Lung (tissue), 12 donors: Measurements from ENCODE around the gene CES2. TPM values are rescaled to one million over a fixed set of nuclear protein-coding genes. Genes with fewer than 3 reads are reported as not detected.

Experiments
- ATAC-seq: fragments of 200-7000 bp; cut with Tn5 transposase; one replicate; pipeline ENCODE4 v1.9.1; 2020; ENCODE audit warnings: moderate number of reproducible peaks; ENCODE audit not compliant: insufficient read depth, low FRiP score
- DNase-seq, 3 donors: peaks; one replicate each; pipeline ENCODE4 v3.0.0-alpha.2; 2013 to 2017
- H3K27ac ChIP-seq, 2 donors: one replicate each; pipeline ENCODE4 v1.5.1; 2013; ENCODE audit warnings: mild to moderate bottlenecking in 2 of 2, moderate library complexity in 2 of 2, control low read depth in 1 of 2, inconsistent platforms in 1 of 2, low read depth in 1 of 2, low read length in 1 of 2
- H3K27me3 ChIP-seq, 3 donors: one replicate each; pipeline ENCODE4 v1.5.1; 2013; ENCODE audit warnings: low read length in 2 of 3; ENCODE audit not compliant: control insufficient read depth in 3 of 3, insufficient read depth in 3 of 3
- H3K36me3 ChIP-seq, 4 donors: one replicate each; pipeline ENCODE4 v1.5.1; 2013; ENCODE audit warnings: low read length in 4 of 4, mild to moderate bottlenecking in 1 of 4, moderate library complexity in 1 of 4; ENCODE audit not compliant: control insufficient read depth in 4 of 4, insufficient read depth in 4 of 4
- H3K4me1 ChIP-seq, 5 donors: one replicate each; pipeline ENCODE4 v1.5.1; 2013; ENCODE audit warnings: low read length in 5 of 5, mild to moderate bottlenecking in 2 of 5, moderate library complexity in 1 of 5; ENCODE audit not compliant: control insufficient read depth in 5 of 5, insufficient read depth in 5 of 5
- H3K4me3 ChIP-seq: one replicate; pipeline ENCODE4 v1.5.1; 2013; ENCODE audit warnings: mild to moderate bottlenecking, control low read depth, moderate library complexity
- H3K9ac ChIP-seq, 2 donors: one replicate each; pipeline ENCODE4 v1.5.1; 2013; ENCODE audit warnings: low read length in 2 of 2, control low read depth in 1 of 2; ENCODE audit not compliant: insufficient read depth in 1 of 2
- H3K9me3 ChIP-seq, 4 donors: one replicate each; pipeline ENCODE4 v1.5.1; 2013; ENCODE audit warnings: low read length in 3 of 4, mild to moderate bottlenecking in 1 of 4, moderate library complexity in 1 of 4; ENCODE audit not compliant: control insufficient read depth in 4 of 4, insufficient read depth in 3 of 4
- WGBS, 2 donors: extraction: QIAGEN DNeasy Blood & Tissue Kit; methylation state at CpG; one replicate each; pipeline ENCODE4 v1.1.7; 2013; 5-methylcytosine and 5-hydroxymethylcytosine counted together
- polyA plus RNA-seq, 2 donors: library from polyadenylated mRNA; stranded (reverse); fragments of 200-250 nt; gene quantifications; one replicate each; pipeline ENCODE4 v1.2.1, GENCODE V29; 2013
- total RNA-seq, 2 donors: library from RNA; depleted of rRNA in 1 of 2; stranded (reverse); fragments of >200 nt in 1 of 2; gene quantifications; one replicate each; pipeline ENCODE4 v1.2.1, GENCODE V29; 2014 to 2021
- TF ChIP-seq, protein P1 (sequence below): IDR thresholded peaks from 2 replicates; pipeline ENCODE4 v1.5.1; 2012; ENCODE audit warnings: mild to moderate bottlenecking; ENCODE audit errors: control extremely low read depth, extremely low read depth
- donor health status: control.
- donor health status: control.
- donor health status: Bipolar disorder and iron deficiency.
- donor health status: healthy.
- donor health status: DM: yes; HTN: yes; CAD: no.

The CES2 gene
- total and polyA plus RNA-seq, 4 donors: 24.6 to 51.0 (median 26.2) TPM

DNA sequence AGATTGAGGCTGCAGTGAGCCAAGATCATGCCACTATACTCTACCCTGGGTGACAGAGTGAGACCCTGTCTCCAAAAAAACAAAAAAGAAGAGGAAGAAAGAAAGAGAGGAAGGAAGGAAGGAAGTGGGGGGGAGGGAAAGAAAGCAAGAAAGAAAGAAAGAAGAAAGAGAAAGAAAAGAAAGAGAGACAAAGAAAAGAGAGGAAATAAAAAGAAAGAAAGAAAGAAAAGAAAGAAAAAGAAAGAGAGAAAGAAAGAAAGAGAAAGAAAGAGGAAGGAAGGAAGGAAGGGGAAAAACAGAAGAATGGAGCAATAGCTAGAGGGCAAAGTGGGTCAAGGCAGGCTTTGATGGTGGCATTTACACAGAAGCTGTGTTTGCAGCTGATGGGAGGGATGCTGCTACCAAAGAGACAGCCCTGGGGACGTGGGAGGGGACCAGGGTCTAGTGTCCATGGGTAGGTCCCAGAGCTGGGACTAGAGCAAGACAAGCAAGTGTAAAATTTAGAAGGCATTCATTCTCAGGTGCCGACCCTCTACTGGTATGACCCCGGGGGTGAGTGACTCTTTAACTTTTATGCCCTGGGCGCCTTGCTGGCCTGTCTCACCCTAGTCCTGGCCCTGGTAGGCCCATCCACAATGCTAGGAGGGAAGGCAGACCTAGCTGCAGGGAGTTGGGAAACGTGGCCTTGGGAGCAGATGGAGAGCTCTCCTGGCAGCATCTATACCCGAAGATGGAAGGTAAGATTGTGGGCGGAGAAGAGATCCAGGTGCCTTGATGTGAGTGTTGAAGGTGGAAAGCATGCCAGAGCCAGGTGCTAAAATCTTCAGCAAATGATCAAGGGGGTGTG, 23.8 kb downstream of the CES2 start:
- 76 to 79% methylated on average over 7 of the region's 7 CpGs for WGBS, 2 donors
- no peaks in the 10 kb centered on the region for H3K27me3 ChIP-seq
- ATAC-seq: no peak
- no peak overlapping the region for H3K9ac ChIP-seq
- H3K27ac ChIP-seq: no peak overlapping the region
- no peak for DNase-seq
- H3K9me3 ChIP-seq: no peaks in the 10 kb centered on the region
- no peak overlapping the region for H3K4me3 ChIP-seq
- H3K4me1 ChIP-seq: peaks cover 0 to 7% (median 0%) of the 10 kb centered on the region in 5 donors
- TF ChIP-seq, protein P1, sequence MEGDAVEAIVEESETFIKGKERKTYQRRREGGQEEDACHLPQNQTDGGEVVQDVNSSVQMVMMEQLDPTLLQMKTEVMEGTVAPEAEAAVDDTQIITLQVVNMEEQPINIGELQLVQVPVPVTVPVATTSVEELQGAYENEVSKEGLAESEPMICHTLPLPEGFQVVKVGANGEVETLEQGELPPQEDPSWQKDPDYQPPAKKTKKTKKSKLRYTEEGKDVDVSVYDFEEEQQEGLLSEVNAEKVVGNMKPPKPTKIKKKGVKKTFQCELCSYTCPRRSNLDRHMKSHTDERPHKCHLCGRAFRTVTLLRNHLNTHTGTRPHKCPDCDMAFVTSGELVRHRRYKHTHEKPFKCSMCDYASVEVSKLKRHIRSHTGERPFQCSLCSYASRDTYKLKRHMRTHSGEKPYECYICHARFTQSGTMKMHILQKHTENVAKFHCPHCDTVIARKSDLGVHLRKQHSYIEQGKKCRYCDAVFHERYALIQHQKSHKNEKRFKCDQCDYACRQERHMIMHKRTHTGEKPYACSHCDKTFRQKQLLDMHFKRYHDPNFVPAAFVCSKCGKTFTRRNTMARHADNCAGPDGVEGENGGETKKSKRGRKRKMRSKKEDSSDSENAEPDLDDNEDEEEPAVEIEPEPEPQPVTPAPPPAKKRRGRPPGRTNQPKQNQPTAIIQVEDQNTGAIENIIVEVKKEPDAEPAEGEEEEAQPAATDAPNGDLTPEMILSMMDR: no peak
- H3K36me3 ChIP-seq: no peaks in the 10 kb centered on the region

DNA sequence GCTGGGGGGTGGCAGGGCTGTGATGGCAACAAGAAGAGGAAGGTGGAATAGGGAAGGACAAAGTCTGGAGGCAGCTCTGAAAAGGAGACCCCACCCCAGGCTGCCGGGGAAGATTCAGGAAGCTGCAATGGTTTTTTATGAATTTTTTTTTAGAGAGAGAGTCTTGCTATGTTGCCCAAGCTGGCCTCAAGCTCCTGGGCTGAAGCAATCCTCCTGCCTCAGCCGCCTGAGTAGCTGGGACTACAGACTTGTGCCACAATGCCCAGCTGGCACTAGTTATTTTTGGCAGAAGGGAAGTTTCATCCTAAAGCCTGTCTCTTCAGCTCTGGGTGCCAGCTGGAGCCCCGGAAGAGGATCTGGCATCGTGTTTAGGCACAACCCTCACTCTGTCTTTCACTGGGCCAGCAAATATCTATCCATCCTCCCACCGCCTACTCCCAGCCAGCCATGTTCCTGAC, 24.4 kb downstream of the CES2 start:
- ATAC-seq (peak; percentile 35), DNase-seq (no peak)
- H3K27me3 ChIP-seq: no peaks in the 10 kb centered on the region
- H3K4me1 ChIP-seq: peaks cover 0 to 7% (median 0%) of the 10 kb centered on the region in 5 donors
- no peak overlapping the region for H3K27ac ChIP-seq
- no peaks in the 10 kb centered on the region for H3K36me3 ChIP-seq
- TF ChIP-seq, protein P1: no peak
- no peak overlapping the region for H3K9ac ChIP-seq
- WGBS, 2 donors: 40 to 56% methylated on average over 5 of the region's 5 CpGs
- no peaks in the 10 kb centered on the region for H3K9me3 ChIP-seq
- no peak overlapping the region for H3K4me3 ChIP-seq

DNA sequence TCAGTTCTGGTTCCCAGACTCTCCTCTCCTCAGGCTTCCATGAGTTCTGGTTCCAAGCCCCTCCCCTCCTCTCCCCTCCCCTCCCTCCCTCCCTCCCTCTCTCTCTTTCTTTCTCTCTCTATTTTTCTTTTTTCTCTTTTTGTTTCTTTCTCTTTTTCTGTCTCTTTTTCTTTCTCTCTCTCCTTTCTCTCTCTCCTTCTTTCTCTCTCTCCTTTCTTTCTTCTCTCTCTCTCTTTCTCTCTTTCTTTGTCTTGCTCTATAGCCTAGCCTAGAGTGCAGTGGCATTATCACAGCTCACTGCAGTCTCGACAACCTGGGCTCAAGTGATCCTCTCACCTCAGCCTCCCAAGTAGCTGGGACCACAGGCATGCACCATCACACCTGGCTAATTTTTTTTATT, 25.0 kb downstream of the CES2 start:
- H3K27me3 ChIP-seq: no peaks in the 10 kb centered on the region
- no peak overlapping the region for H3K27ac ChIP-seq
- H3K9me3 ChIP-seq: no peaks in the 10 kb centered on the region
- H3K4me3 ChIP-seq: no peak overlapping the region
- ATAC-seq (no peak), DNase-seq (no peak)
- no peak overlapping the region for H3K9ac ChIP-seq
- WGBS, 2 donors: 86 to 90% methylated on average over 1 of the region's 1 CpG
- TF ChIP-seq, protein P1: no peak
- no peaks in the 10 kb centered on the region for H3K36me3 ChIP-seq
- peaks cover 0 to 7% (median 0%) of the 10 kb centered on the region in 5 donors for H3K4me1 ChIP-seq
